HT1080 (cell line): Measurements from ENCODE around the gene SDCBP2. TPM values are rescaled to one million over a fixed set of nuclear protein-coding genes. Genes with fewer than 3 reads are reported as not detected.

Source experiments
- DNase-seq: peaks from one replicate; pipeline ENCODE4 v3.0.0-alpha.2; 2015; ENCODE audit warnings: low read depth
- total RNA-seq: library from RNA; depleted of rRNA; stranded (reverse); fragments of >200 nt; shearing (Covaris generic); gene quantifications from 2 replicates; pipeline ENCODE4 v1.2.3, GENCODE V29; 2014

The SDCBP2 gene
- total RNA-seq, 1 experiment from 2014 or later: 1.1 TPM

GRCh38 chr20:1331801-1332453, 3.0 kb upstream of the SDCBP2 start:
- no peak for DNase-seq

GRCh38 chr20:1331101-1331500, 2.2 kb upstream of the SDCBP2 start:
- no peak for DNase-seq

GRCh38 chr20:1330075-1330830, 1.3 kb upstream of the SDCBP2 start:
- DNase-seq: no peak

- no peak for DNase-seq
Observed at GRCh38 chr20:1327827-1328679, 886 bp downstream of the SDCBP2 start.

GRCh38 chr20:1327241-1327653, 1.7 kb downstream of the SDCBP2 start:
- peak; percentile 50 for DNase-seq

GRCh38 chr20:1326031-1326930, 2.7 kb downstream of the SDCBP2 start:
- DNase-seq: no peak

GRCh38 chr20:1325173-1326030, 3.5 kb downstream of the SDCBP2 start:
- DNase-seq: peak; percentile 92

- DNase-seq: peak; percentile 39
Observed at GRCh38 chr20:1324598-1325172, 4.3 kb downstream of the SDCBP2 start.

- DNase-seq: no peak
Observed at GRCh38 chr20:1323830-1324597, 4.9 kb downstream of the SDCBP2 start.

GRCh38 chr20:1323256-1323655, 5.7 kb downstream of the SDCBP2 start:
- DNase-seq: no peak

GRCh38 chr20:1322511-1323245, 6.3 kb downstream of the SDCBP2 start:
- DNase-seq: peak; percentile 91

GRCh38 chr20:1321654-1321939, 7.3 kb downstream of the SDCBP2 start:
- no peak for DNase-seq

- no peak for DNase-seq
Observed at GRCh38 chr20:1320902-1321653, 7.9 kb downstream of the SDCBP2 start.

GRCh38 chr20:1320016-1320415, 8.9 kb downstream of the SDCBP2 start:
- DNase-seq: no peak

GRCh38 chr20:1319462-1319861, 9.5 kb downstream of the SDCBP2 start:
- no peak for DNase-seq

GRCh38 chr20:1319051-1319450, 9.9 kb downstream of the SDCBP2 start:
- no peak for DNase-seq

GRCh38 chr20:1317545-1318255, 11.2 kb downstream of the SDCBP2 start:
- DNase-seq: no peak
